ACC112 (cell line): ENCODE data around the gene NMT1.

Experiments used
- H2AFZ ChIP-seq: fragments of 200-600 bp; sonication (generic); one replicate; pipeline ENCODE4 v1.6.0; 2017; ENCODE audit warnings: antibody characterized with exemption, low read length; ENCODE audit not compliant: unreplicated experiment
- H3K27ac ChIP-seq: fragments of 200-600 bp; sonication (generic); 2 replicates; pipeline ENCODE4 v1.5.1; 2014; ENCODE audit warnings: low read depth, mild to moderate bottlenecking, antibody characterized with exemption, low read length, moderate library complexity
- H3K27me3 ChIP-seq: fragments of 200-600 bp; sonication (generic); 2 replicates; pipeline ENCODE4 v1.6.1; 2014; ENCODE audit warnings: mild to moderate bottlenecking, antibody characterized with exemption, low read length, moderate library complexity, mixed read lengths; ENCODE audit not compliant: insufficient read depth
- H3K36me3 ChIP-seq: fragments of 200-600 bp; sonication (generic); 2 replicates; pipeline ENCODE4 v1.6.1; 2016; ENCODE audit warnings: mild to moderate bottlenecking, antibody characterized with exemption, low read length, moderate library complexity, mixed read lengths; ENCODE audit not compliant: insufficient read depth
- H3K4me1 ChIP-seq: fragments of 200-600 bp; sonication (generic); one replicate; pipeline ENCODE4 v1.6.1; 2016; ENCODE audit warnings: low read length, mixed read lengths; ENCODE audit not compliant: insufficient read depth, unreplicated experiment, control insufficient read depth
- H3K4me3 ChIP-seq: fragments of 200-600 bp; sonication (generic); 2 replicates; pipeline ENCODE4 v1.5.1; 2014; ENCODE audit warnings: mild to moderate bottlenecking, low read depth, low read length
- H3K79me2 ChIP-seq: fragments of 200-600 bp; sonication (generic); one replicate; pipeline ENCODE4 v1.6.0; 2016; ENCODE audit warnings: low read length; ENCODE audit not compliant: control insufficient read depth, unreplicated experiment, insufficient read depth

The NMT1 gene

GRCh38 chr17:45022288-45022648 is 38.8 kb upstream of the NMT1 start:
- Histone ChIP-seq H3K79me2 (no peaks in the 10 kb centered on the region), H3K27me3 (no peaks in the 10 kb centered on the region), H3K36me3 (no peaks in the 10 kb centered on the region), H3K4me1 (peaks cover 20% of the 10 kb centered on the region), H3K4me3 (no peak overlapping the region), H3K27ac (no peak overlapping the region), H2AFZ (no peak overlapping the region)

- no peaks in the 10 kb centered on the region for H3K36me3 ChIP-seq
- no peak overlapping the region for H3K27ac ChIP-seq
- H3K27me3 ChIP-seq: no peaks in the 10 kb centered on the region
- no peak overlapping the region for H2AFZ ChIP-seq
- H3K4me1 ChIP-seq: peaks cover 20% of the 10 kb centered on the region
- H3K79me2 ChIP-seq: no peaks in the 10 kb centered on the region
- H3K4me3 ChIP-seq: no peak overlapping the region
These were observed 38.3 kb upstream of the NMT1 start for GRCh38 chr17:45022655-45023339.

- Histone ChIP-seq H3K79me2 (no peaks in the 10 kb centered on the region), H3K27ac (no peak overlapping the region), H3K4me3 (no peak overlapping the region), H2AFZ (no peak overlapping the region), H3K4me1 (no peaks in the 10 kb centered on the region), H3K36me3 (no peaks in the 10 kb centered on the region; the same call in 1 of the 2 replicates), H3K27me3 (no peaks in the 10 kb centered on the region)
These were observed 32.0 kb upstream of the NMT1 start for GRCh38 chr17:45029096-45029495.

- no peak overlapping the region for H3K27ac ChIP-seq
- no peaks in the 10 kb centered on the region for H3K27me3 ChIP-seq
- H2AFZ ChIP-seq: no peak overlapping the region
- no peak overlapping the region for H3K4me3 ChIP-seq
- H3K4me1 ChIP-seq: no peaks in the 10 kb centered on the region
- H3K79me2 ChIP-seq: no peaks in the 10 kb centered on the region
- no peaks in the 10 kb centered on the region; the same call in 1 of the 2 replicates for H3K36me3 ChIP-seq
These were observed 31.2 kb upstream of the NMT1 start for GRCh38 chr17:45029758-45030423.

- Histone ChIP-seq H3K36me3 (no peaks in the 10 kb centered on the region; the same call in 1 of the 2 replicates), H2AFZ (no peak overlapping the region), H3K79me2 (no peaks in the 10 kb centered on the region), H3K4me3 (no peak overlapping the region), H3K27me3 (no peaks in the 10 kb centered on the region), H3K4me1 (no peaks in the 10 kb centered on the region), H3K27ac (no peak overlapping the region)
These were observed 30.4 kb upstream of the NMT1 start for GRCh38 chr17:45030733-45031132.

GRCh38 chr17:45031231-45032173 is 29.6 kb upstream of the NMT1 start:
- Histone ChIP-seq H3K27me3 (no peaks in the 10 kb centered on the region), H3K4me3 (no peak overlapping the region), H2AFZ (no peak overlapping the region), H3K36me3 (no peaks in the 10 kb centered on the region; the same call in 1 of the 2 replicates), H3K4me1 (no peaks in the 10 kb centered on the region), H3K27ac (no peak overlapping the region), H3K79me2 (no peaks in the 10 kb centered on the region)

- Histone ChIP-seq H3K4me1 (no peaks in the 10 kb centered on the region), H3K36me3 (no peaks in the 10 kb centered on the region; the same call in 1 of the 2 replicates), H3K79me2 (no peaks in the 10 kb centered on the region), H3K4me3 (no peak overlapping the region), H3K27ac (no peak overlapping the region), H2AFZ (no peak overlapping the region), H3K27me3 (no peaks in the 10 kb centered on the region)
These were observed 29.0 kb upstream of the NMT1 start for GRCh38 chr17:45032174-45032541.

- Histone ChIP-seq H3K27ac (no peak overlapping the region), H3K36me3 (no peaks in the 10 kb centered on the region; the same call in 1 of the 2 replicates), H2AFZ (no peak overlapping the region), H3K27me3 (no peaks in the 10 kb centered on the region), H3K4me1 (peaks cover 7% of the 10 kb centered on the region), H3K4me3 (no peak overlapping the region), H3K79me2 (no peaks in the 10 kb centered on the region)
These were observed 26.5 kb upstream of the NMT1 start for GRCh38 chr17:45034599-45034998.

GRCh38 chr17:45035848-45036247 is 25.3 kb upstream of the NMT1 start:
- Histone ChIP-seq H3K36me3 (no peaks in the 10 kb centered on the region; the same call in 1 of the 2 replicates), H3K4me3 (no peak overlapping the region), H2AFZ (no peak overlapping the region), H3K27me3 (no peaks in the 10 kb centered on the region), H3K79me2 (peaks cover 4% of the 10 kb centered on the region), H3K4me1 (peaks cover 9% of the 10 kb centered on the region), H3K27ac (no peak overlapping the region)

- Histone ChIP-seq H3K27me3 (no peaks in the 10 kb centered on the region), H3K4me1 (peaks cover 9% of the 10 kb centered on the region), H3K27ac (no peak overlapping the region), H2AFZ (no peak overlapping the region), H3K79me2 (peaks cover 9% of the 10 kb centered on the region), H3K36me3 (no peaks in the 10 kb centered on the region), H3K4me3 (no peak overlapping the region)
These were observed 24.4 kb upstream of the NMT1 start for GRCh38 chr17:45036691-45037090.
